Activated CD4-positive, CD25-positive, alpha-beta regulatory T cell (primary cell): ENCODE data around the gene TMC1.

Experiments used
- DNase-seq, 4 experiments: peaks; one replicate each; lab custom pipeline; 2025; lab: John Stamatoyannopoulos, UW

TMC1 gene

GRCh38 chr9:72680593-72681282, 159.3 kb downstream of the TMC1 start:
- DNase-seq: no peak

GRCh38 chr9:72681283-72681630, 159.8 kb downstream of the TMC1 start:
- no peak for DNase-seq

- DNase-seq: no peak
These were observed 163.2 kb downstream of the TMC1 start for GRCh38 chr9:72684615-72685014.

- DNase-seq: no peak
These were observed 164.5 kb downstream of the TMC1 start for GRCh38 chr9:72685911-72686310.

- DNase-seq: no peak
These were observed 165.9 kb downstream of the TMC1 start for GRCh38 chr9:72687331-72687730.

GRCh38 chr9:72691671-72692070, 170.3 kb downstream of the TMC1 start:
- DNase-seq: no peak

GRCh38 chr9:72695365-72695764, 174.0 kb downstream of the TMC1 start:
- DNase-seq: no peak

- DNase-seq: no peak
These were observed 175.1 kb downstream of the TMC1 start for GRCh38 chr9:72696511-72696910.

GRCh38 chr9:72701510-72701909, 180.1 kb downstream of the TMC1 start:
- no peak for DNase-seq

- DNase-seq: no peak
These were observed 182.2 kb downstream of the TMC1 start for GRCh38 chr9:72703574-72703973.

GRCh38 chr9:72704688-72705375, 183.4 kb downstream of the TMC1 start:
- no peak for DNase-seq

- DNase-seq: no peak
These were observed 197.1 kb downstream of the TMC1 start for GRCh38 chr9:72718503-72718902.

- DNase-seq: no peak
These were observed 199.7 kb downstream of the TMC1 start for GRCh38 chr9:72721067-72721466.

GRCh38 chr9:72726947-72727346, 205.5 kb downstream of the TMC1 start:
- no peak for DNase-seq

- no peak for DNase-seq
These were observed 206.8 kb downstream of the TMC1 start for GRCh38 chr9:72728031-72728770.

- DNase-seq: no peak
These were observed 212.5 kb downstream of the TMC1 start for GRCh38 chr9:72733895-72734294.

GRCh38 chr9:72734631-72735030, 213.2 kb downstream of the TMC1 start:
- DNase-seq: no peak

- DNase-seq: no peak
These were observed 222.4 kb downstream of the TMC1 start for GRCh38 chr9:72743836-72744235.

- no peak for DNase-seq
These were observed 227.9 kb downstream of the TMC1 start for GRCh38 chr9:72749276-72749675.

- no peak for DNase-seq
These were observed 230.1 kb downstream of the TMC1 start for GRCh38 chr9:72751541-72751940.

GRCh38 chr9:72753266-72753893, 232.0 kb downstream of the TMC1 start:
- DNase-seq: no peak

GRCh38 chr9:72755836-72756235, 234.4 kb downstream of the TMC1 start:
- no peak for DNase-seq

- DNase-seq: no peak
These were observed 237.5 kb downstream of the TMC1 start for GRCh38 chr9:72758944-72759343.
